Tibial artery (tissue), 4 donors: Measurements from ENCODE around the gene NTRK2.

ENCODE experiments used
- DNase-seq, 2 donors: peaks; one replicate each; pipeline ENCODE4 v3.0.0-alpha.2; 2019
- H3K27ac ChIP-seq, 2 donors: fragments of 200-600 bp; sonication (generic) in 1 of 2; 1 replicate in 1 of 2; 2 replicates in 1 of 2; pipeline ENCODE4 v1.5.1; 2018 to 2019; ENCODE audit warnings: mild to moderate bottlenecking in 1 of 2
- H3K27me3 ChIP-seq, 2 donors: fragments of 200-600 bp; sonication (generic) in 1 of 2; one replicate each; pipeline versions ENCODE4 v1.5.1 to v1.6.0; 2016 to 2019
- H3K36me3 ChIP-seq, 3 donors: fragments of 200-600 bp; sonication (generic) in 2 of 3; one replicate each; pipeline ENCODE4 v1.5.1; 2016 to 2019; ENCODE audit warnings: mild to moderate bottlenecking in 2 of 3
- H3K4me1 ChIP-seq, 4 donors: fragments of 200-600 bp; sonication (generic) in 2 of 4; 1 replicate in 3 of 4; 2 replicates in 1 of 4; pipeline ENCODE4 v1.5.1; 2016 to 2019
- H3K4me3 ChIP-seq, 2 donors: fragments of 200-600 bp; sonication (generic) in 1 of 2; 1 replicate in 1 of 2; 2 replicates in 1 of 2; pipeline ENCODE4 v1.5.1; 2018 to 2019; ENCODE audit warnings: mild to moderate bottlenecking in 2 of 2
- H3K9me3 ChIP-seq, 3 donors: fragments of 200-600 bp; sonication (generic) in 1 of 3; one replicate each; pipeline ENCODE4 v1.5.1; 2016 to 2019
- CTCF ChIP-seq, 2 experiments: fragments of 200-600 bp in 1 of 2; fragments of 450-650 bp in 1 of 2; IDR thresholded peaks; one replicate each; pipeline ENCODE4 v1.5.1; 2017 to 2019; ENCODE audit warnings: antibody characterized with exemption in 2 of 2, mild to moderate bottlenecking in 1 of 2, moderate library complexity in 1 of 2
- intact Hi-C: fragments of 100-400 bp; cut with DNase I; formaldehyde crosslinking; loops from one replicate; pipeline ENCODE4 v1.15.0; 2023; ENCODE audit warnings: low total_unique reads

The NTRK2 gene

GRCh38 chr9:84697509-84698114 is 28.1 kb downstream of the NTRK2 start:
- TF ChIP-seq CTCF (IDR thresholded peaks at IDR 0.05) = peak; percentile 69 to 70
- Histone ChIP-seq H3K27me3 (no peaks in the 10 kb centered on the region), H3K36me3 (no peaks in the 10 kb centered on the region), H3K4me1 (peaks cover 0 to 25% (median 10%) of the 10 kb centered on the region in 4 donors), H3K9me3 (no peaks in the 10 kb centered on the region), H3K27ac (peak overlapping the region in 1 of 2 donors; percentile 35), H3K4me3 (no peak overlapping the region)
- peak; percentile 64 to 81 for DNase-seq
- intact Hi-C loops = loop anchor here (2.0 kb wide), 1 partner anchor 257 kb away; no protein-coding TSS in a partner anchor

GRCh38 chr9:84698323-84698722 is 28.8 kb downstream of the NTRK2 start:
- peaks cover 0 to 29% (median 10%) of the 10 kb centered on the region in 4 donors for H3K4me1 ChIP-seq
- no peak overlapping the region for H3K27ac ChIP-seq
- H3K9me3 ChIP-seq = no peaks in the 10 kb centered on the region
- no peak overlapping the region for H3K4me3 ChIP-seq
- H3K27me3 ChIP-seq = no peaks in the 10 kb centered on the region
- no peaks in the 10 kb centered on the region for H3K36me3 ChIP-seq
- no peak for TF ChIP-seq CTCF (IDR thresholded peaks at IDR 0.05)
- intact Hi-C loops = no loop called here
- DNase-seq = no peak

GRCh38 chr9:84699984-84700383 is 30.5 kb downstream of the NTRK2 start:
- Histone ChIP-seq H3K4me3 (no peak overlapping the region), H3K27me3 (no peaks in the 10 kb centered on the region), H3K4me1 (peaks cover 0 to 21% (median 10%) of the 10 kb centered on the region in 4 donors), H3K36me3 (no peaks in the 10 kb centered on the region), H3K27ac (no peak overlapping the region), H3K9me3 (no peaks in the 10 kb centered on the region)
- no peak for TF ChIP-seq CTCF (IDR thresholded peaks at IDR 0.05)
- intact Hi-C loops = no loop called here
- no peak for DNase-seq

- H3K4me1 ChIP-seq = peaks cover 0 to 19% (median 9%) of the 10 kb centered on the region in 4 donors
- no peak for DNase-seq
- H3K36me3 ChIP-seq = no peaks in the 10 kb centered on the region
- no peak overlapping the region for H3K4me3 ChIP-seq
- no peaks in the 10 kb centered on the region for H3K9me3 ChIP-seq
- intact Hi-C loops = no loop called here
- no peak for TF ChIP-seq CTCF (IDR thresholded peaks at IDR 0.05)
- H3K27ac ChIP-seq = no peak overlapping the region
- H3K27me3 ChIP-seq = no peaks in the 10 kb centered on the region
These were observed 32.3 kb downstream of the NTRK2 start for GRCh38 chr9:84701801-84702200.

GRCh38 chr9:84702471-84702870 is 32.9 kb downstream of the NTRK2 start:
- Histone ChIP-seq H3K4me1 (peaks cover 0 to 13% (median 6%) of the 10 kb centered on the region in 4 donors), H3K27ac (no peak overlapping the region), H3K36me3 (peaks cover 0 to 3% (median 0%) of the 10 kb centered on the region in 3 donors), H3K9me3 (no peaks in the 10 kb centered on the region), H3K27me3 (no peaks in the 10 kb centered on the region), H3K4me3 (no peak overlapping the region)
- no peak for TF ChIP-seq CTCF (IDR thresholded peaks at IDR 0.05)
- no peak for DNase-seq
- intact Hi-C loops = no loop called here
